NCI-H2196 treated with DMSO at 0.1 percent for 48 hours (cell line): ENCODE data around the gene CD247.

Experiments used
- DNase-seq: peaks from one replicate; lab custom pipeline; 2025; ENCODE audit not compliant: unreplicated experiment; lab: John Stamatoyannopoulos, UW

CD247 gene

DNA sequence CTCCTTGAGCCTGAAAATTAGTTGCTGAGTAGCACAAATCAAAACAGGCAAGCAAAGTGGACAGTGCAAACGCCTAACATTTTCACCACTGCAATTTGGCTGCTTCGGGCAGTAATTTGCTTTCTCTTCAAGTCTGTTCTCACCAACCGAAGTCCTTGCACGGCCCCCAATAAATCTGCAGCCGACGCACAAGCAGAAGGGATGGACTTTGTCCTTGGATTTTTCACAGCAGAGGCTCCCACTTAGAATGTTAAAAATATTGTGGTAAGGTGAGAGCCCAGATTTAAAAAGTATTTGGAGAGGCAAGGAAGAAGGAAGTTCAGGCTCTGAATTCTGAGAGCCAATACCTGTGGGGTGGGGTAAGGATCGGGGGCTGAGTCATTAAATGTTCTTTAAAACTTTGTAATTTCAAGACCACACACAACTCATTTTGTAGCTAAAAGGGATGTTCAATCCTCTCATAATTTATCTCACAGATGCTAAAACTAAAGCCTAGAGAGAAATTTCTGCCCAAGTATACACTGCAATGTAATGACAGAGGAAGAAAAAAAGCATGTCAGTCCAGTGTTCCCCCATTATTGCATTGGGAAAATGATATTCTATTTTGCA is 6.2 kb downstream of the CD247 start:
- DNase-seq = no peak

- DNase-seq = no peak
Measured at GRCh38 chr1:167511374-167511986, 6.8 kb downstream of the CD247 start.

- no peak for DNase-seq
Measured at GRCh38 chr1:167510881-167511280, 7.4 kb downstream of the CD247 start.

DNA sequence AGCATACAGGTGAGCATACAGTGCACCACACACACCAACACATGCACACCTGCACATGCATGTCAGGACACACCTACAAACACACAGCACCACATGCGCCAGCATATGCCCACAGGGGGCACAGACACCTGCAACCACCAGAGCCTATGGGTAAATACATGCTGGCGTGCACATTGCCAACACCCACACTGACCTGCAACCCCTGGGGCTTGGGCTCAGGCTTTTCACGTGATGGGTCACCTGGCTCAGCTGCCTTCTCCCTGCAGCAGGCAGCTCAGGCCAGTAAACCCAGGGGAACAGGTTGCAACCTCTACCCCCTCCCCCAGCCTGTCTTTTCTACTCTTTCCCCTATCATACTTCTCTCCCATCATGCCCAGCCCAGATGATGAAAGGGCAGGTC is 8.1 kb downstream of the CD247 start:
- DNase-seq = no peak

- DNase-seq = no peak
Measured at GRCh38 chr1:167509587-167509986, 8.7 kb downstream of the CD247 start.

DNA sequence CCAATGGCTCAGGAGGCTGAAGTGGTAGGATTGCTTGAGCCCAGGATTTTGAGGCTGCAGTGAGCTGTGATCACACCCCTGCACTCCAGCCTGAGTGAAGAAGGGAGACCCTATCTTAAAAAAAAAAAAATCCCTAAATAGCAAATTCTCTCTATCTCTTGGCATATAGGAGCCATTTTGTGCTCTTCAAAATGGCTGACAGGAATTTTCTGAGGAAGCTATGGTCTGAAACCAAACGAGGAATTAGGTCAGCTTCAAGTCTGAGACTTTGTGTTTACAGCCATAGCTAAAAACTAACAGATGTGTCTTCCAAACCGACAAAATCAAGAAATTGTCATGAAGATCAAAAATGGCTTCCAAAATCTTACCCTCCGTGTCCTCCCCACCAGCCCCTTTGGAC is 10.6 kb downstream of the CD247 start:
- no peak for DNase-seq

GRCh38 chr1:167504467-167504827 is 13.9 kb downstream of the CD247 start:
- no peak for DNase-seq

DNA sequence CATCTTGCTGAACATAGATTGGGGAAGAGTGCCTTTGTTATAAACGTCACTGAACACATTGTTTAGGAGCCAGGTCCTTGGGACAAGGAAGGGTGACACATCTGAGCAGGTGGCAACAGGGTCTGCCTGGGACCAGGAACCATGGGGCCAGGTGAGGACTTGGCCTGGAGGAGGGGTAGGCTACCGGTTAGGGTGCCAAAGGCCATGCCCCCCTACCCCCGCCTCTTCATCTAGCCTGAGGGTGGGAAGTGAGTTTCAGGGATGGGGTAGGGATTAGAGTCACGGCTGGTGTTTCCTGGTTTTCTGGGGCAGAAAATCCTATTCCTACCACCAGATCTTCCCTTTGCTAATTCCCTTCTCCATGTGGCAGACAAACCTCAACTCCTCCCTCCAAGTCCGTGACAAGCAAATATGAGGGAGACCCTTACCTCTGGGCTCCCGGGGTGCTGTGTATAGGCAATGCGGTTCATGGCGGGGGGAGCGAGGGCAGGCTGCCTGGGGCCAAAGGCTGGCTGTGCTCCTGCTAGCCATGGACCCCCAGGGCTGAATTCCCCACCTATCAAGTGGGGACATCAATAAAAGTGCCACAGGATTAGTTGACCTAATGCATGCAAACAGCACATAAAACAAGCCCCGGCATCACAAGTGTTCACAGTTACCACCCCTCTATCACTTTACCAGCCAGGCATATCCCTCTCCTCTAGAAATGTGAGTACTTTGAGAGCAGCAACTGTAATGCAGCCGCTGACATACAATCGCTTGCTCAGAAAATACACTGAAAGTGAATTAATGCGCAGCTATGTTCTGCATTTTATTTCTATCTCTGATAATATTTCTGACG is 14.5 kb downstream of the CD247 start:
- DNase-seq = no peak

DNA sequence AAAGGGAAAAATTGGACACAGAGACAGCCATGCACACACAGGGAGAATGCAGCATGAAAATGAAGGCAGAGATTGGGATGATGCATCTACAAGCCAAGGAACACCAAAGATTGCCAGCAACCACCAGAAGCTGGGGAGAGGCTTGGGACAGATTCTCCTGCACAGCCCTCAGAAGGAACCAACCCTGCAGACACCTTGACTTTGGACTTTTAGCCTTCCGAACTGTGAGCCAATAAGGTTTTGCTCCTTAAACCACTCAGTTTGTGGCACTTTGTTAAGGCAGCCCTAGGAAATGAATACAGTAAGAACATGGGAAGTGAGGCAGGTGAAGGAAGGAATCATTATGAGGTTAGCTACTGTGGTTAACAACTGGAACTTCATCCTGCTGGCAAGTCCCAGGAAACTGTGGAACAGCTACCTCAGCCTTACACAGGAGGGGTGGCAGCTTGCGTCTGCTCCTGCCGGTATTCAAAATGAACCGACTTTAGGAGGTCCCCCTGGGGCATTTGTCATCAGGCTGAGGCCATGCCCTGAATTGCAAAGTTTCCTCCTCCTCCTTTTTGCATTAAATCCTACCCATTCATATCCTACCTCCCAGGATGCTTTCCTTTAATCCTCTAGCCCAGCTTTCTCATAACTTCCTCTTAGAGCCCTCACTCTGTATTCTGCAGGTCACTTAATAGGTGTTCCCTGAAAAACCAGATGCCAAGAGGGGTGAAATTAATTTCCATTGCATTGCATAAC is 15.4 kb downstream of the CD247 start:
- DNase-seq = no peak

- DNase-seq = no peak
Measured at GRCh38 chr1:167502192-167502551, 16.2 kb downstream of the CD247 start.

GRCh38 chr1:167501515-167502191 is 16.7 kb downstream of the CD247 start:
- no peak for DNase-seq

DNA sequence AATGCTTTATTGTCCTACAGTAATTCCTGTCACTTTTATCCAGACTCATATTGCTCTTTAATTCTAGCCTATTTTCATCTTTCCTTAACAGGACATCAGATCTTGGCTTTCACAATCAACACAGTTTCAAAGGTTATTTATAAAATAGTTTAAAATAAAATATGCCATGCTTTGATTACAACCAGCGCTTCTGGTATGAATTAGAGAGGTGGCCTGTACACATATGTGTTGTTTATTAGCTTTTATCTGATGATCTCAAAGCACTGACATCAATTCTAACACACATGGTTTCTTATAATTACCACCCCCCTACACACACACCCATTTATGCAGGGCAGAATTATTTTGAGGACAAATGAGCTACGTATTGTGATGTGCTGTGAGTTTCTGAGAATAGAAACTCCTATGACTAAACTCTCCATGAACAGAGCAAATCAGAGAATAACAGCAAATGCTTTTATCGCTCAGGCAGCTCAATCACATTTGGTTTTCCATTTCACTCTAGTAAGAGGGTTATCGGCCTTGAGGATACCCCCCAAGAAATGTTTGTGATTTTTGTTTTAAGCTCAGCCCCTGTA is 18.0 kb downstream of the CD247 start:
- no peak for DNase-seq

GRCh38 chr1:167499664-167500101 is 18.6 kb downstream of the CD247 start:
- no peak for DNase-seq

- no peak for DNase-seq
Measured at GRCh38 chr1:167499106-167499505, 19.2 kb downstream of the CD247 start.

DNA sequence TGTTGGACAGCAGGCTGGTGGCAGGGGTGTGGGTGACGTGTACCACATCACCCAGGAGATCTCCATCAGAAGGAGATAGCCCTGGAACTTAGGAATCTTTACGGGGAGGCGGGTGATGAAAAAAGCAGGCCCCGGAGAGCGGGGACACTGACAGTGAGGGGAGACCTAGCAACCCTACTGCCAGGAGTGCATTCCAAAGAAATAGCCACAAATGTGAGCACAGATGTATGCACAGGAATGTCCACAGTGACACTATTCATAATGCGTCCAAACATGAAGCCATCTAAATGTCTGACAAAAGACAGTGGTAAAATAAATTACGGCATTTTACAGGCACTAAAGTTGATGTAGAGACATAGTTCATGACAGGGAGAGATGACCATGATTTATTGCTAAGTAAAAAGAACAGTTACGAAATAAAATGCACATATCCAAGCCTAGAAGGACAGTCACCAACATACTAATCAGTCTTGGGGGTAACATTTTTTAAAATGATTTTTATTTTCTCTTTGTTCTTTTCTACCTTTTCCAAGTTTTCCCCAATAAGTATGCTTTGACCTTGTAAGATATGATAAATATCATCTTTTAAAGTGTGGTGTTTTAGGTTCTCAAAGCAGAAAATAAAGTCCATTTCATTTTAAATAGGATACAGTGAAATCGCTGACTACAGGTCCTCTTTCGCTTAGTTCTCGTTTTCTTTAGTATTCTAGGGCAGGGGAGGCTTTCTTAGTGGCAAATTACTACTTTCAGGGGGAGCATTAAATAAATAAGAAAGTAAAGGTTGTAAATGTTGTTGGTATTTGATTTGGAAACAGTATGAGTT is 21.3 kb downstream of the CD247 start:
- DNase-seq = no peak

DNA sequence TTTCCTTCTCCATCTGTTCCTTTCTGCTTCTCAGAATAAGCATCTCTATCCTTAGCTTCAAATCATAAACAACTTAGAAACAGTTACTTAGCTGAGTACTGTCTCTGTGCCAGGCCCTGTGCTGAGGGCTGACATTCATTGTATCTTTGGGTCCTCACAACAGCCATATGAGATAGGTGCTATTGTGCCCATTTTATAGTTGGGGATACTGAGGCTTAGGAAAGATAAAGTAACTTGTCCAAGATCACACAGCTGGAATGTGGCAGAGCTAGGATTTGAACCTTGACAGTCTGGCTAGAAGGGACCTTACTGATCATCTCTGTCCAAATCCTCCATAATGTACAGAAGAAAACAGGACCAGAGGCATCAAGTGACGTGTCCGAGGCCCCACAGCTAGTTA is 25.0 kb downstream of the CD247 start:
- DNase-seq = no peak

DNA sequence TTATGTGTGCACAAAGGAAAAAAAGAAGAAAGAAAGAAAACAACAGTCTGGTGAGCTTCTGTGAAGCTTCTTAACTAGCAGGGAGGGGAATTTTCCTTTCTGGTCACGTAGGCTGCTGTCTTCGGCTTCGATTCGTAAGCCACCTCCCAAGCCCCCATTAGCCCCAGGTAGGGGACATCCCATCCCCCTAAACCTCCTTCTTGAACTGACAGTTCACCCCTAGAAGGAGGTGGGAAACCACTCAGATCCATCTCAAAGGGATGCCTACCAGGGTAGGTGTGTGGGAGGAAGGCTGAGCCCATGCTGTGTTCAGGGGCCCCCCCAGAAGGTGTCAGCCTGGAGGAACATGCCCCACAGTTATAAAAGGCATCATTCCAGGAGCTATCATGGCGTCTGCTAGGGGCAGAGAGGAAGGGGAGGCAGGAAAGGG is 25.8 kb downstream of the CD247 start:
- DNase-seq = no peak

DNA sequence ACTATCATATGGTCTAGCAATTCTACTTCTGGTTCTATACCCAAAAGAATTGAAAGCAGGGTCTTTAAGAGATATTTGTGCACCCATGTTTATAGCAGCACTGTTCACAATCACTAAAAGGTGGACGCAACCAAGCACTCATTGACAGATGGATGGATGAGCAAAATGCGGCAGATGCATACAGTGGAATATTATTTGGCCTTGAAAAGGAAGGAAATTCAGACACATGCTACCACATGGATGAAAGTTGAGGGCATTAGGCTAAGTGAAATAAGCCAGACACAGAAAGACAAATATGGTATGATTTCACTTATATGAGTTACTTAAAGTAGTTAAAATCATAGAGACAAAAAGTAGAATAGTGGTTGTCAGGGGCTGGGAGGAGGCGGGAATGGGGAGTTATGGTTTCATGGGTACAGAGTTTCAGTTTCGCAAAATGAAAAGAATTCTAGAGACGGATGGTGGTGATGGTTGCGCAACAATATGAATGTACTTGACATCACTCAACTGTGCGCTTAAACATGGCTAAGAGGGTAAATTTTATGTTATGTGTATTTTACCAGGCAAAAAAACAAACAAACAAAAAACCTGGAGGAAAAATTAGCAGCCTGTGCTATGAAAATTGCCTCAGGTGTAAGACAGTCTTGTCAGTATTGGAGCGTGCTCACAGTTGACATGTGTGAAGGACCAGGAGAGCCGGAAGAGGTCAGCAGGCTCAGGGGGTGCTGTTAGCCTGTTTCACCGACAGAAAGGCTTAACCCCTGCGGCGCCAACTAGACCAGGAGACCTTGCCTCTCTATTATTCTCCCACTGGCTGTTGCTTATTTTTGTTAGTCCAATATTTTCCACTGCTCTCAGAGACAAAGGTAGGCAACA is 26.5 kb downstream of the CD247 start:
- no peak for DNase-seq

- DNase-seq = no peak
Measured at GRCh38 chr1:167490765-167491164, 27.6 kb downstream of the CD247 start.
